GM06990 (cell line): Measurements from ENCODE around the gene ASTL.
A peak's percentile ranks its signal among the peaks of the same experiment; 100 is the strongest.

ENCODE experiments used
- DNase-seq: peaks from one replicate; pipeline ENCODE4 v3.0.0-alpha.2; 2011; ENCODE audit not compliant: insufficient read length; ENCODE audit errors: extremely low read depth
- H3K27me3 ChIP-seq: replicated peaks from 2 replicates; pipeline ENCODE4 v1.6.0; 2011; ENCODE audit warnings: low read length; ENCODE audit not compliant: control insufficient read depth, insufficient read depth
- H3K36me3 ChIP-seq: 2 replicates; pipeline ENCODE4 v1.5.1; 2011; ENCODE audit warnings: low read length; ENCODE audit not compliant: control insufficient read depth, insufficient read depth
- H3K4me3 ChIP-seq: replicated peaks from 2 replicates; pipeline ENCODE4 v1.5.1; 2011; ENCODE audit warnings: low read depth, mild to moderate bottlenecking, control low read depth, low read length
- TF ChIP-seq, protein P1 (sequence below): IDR thresholded peaks from 2 replicates; pipeline ENCODE4 v1.5.1; 2011; ENCODE audit warnings: low read length, control low read depth, mild to moderate bottlenecking, inconsistent platforms; ENCODE audit not compliant: insufficient read depth, poor library complexity, severe bottlenecking

Gene ASTL

DNA sequence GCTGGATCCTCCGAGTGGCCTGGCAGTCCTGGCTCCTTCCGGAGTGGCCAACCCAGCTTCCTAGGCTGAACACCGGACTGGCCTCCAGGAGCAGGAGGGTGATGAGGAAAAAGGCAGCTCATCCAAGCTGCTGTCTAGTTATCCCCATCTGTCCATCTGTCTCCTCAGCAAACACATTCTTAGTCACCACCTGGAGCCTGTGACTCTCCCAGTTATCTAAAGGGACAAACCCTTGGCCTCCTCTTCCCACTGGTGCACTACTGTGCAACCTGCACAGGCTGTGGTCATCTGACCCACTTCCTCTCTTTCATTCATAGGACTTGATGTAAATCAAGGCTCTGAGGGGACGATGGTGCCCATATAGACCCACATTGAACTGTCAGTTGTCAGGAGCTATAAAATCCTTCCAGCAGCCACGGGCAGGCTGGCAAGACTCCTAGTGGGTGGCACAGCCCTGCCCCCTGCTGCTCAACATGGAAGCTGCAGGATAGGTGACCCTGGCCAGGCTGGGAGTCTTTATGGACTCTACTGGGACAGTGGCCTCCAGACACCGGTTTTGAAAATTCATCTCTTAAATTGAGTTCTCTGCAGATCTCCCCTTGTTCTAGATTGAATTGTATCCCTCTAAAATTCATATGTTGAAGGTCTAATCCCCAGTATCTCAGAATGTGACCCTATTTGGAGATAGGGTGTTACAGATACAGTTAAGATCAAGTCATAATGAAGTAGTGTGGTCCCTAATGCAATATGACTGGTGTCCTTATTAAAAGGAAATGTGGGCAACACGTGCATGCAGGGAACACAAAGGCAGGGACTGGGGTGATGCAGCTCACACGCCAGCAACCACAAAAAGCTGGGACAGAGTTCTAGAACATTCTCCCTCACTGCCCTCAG lies 36.2 kb upstream of the ASTL start:
- no peaks in the 10 kb centered on the region for H3K36me3 ChIP-seq
- H3K4me3 ChIP-seq, result no peak overlapping the region
- no peaks in the 10 kb centered on the region for H3K27me3 ChIP-seq
- TF ChIP-seq, protein P1, sequence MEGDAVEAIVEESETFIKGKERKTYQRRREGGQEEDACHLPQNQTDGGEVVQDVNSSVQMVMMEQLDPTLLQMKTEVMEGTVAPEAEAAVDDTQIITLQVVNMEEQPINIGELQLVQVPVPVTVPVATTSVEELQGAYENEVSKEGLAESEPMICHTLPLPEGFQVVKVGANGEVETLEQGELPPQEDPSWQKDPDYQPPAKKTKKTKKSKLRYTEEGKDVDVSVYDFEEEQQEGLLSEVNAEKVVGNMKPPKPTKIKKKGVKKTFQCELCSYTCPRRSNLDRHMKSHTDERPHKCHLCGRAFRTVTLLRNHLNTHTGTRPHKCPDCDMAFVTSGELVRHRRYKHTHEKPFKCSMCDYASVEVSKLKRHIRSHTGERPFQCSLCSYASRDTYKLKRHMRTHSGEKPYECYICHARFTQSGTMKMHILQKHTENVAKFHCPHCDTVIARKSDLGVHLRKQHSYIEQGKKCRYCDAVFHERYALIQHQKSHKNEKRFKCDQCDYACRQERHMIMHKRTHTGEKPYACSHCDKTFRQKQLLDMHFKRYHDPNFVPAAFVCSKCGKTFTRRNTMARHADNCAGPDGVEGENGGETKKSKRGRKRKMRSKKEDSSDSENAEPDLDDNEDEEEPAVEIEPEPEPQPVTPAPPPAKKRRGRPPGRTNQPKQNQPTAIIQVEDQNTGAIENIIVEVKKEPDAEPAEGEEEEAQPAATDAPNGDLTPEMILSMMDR, result peak; percentile 95
- peak; percentile 54 for DNase-seq

DNA sequence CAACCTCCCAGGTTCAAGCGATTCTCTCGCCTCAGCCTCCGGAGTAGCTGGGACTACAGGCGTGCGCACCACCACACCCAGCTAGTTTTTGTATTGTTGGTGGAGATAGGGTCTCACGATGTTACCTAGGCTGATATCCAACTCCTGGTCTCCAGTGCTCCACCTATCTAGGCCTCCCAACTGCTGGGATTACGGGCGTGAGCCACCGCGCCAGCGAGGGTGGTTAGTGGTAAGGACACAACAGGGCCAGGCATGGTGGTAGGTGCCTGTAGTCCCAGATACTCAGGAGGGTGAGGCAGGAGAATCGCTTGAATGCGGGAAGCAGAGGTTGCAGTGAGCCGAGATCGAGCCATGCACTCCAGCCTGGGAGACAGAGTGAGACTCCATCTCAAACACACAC lies 33.5 kb upstream of the ASTL start:
- TF ChIP-seq, protein P1, result no peak

DNA sequence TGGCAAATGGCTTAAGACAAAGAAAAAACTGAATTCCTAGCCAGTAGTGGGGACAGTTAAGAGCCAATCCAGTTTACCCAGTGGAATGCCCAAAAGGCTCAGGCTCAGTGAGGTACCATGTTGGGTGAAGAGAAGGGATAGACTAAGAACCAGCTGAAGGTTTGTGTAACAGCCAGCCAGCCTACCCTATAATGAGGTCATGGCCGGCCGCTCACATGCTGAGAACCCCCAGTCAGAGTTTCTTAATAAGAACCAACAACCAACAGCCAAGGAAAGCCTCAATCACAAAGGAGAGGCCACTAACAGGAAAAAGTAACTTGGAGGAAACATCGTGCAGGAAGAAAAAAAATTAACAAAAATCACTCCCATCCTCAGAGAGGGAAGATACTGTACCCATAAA lies 32.3 kb upstream of the ASTL start:
- no peak for DNase-seq
- TF ChIP-seq, protein P1, result no peak
- Histone ChIP-seq H3K4me3 (no peak overlapping the region), H3K27me3 (no peaks in the 10 kb centered on the region), H3K36me3 (no peaks in the 10 kb centered on the region)

More for the DNA sequence above, 33.5 kb upstream of the ASTL start:
- H3K27me3 ChIP-seq, result no peaks in the 10 kb centered on the region
- no peak overlapping the region for H3K4me3 ChIP-seq
- H3K36me3 ChIP-seq, result no peaks in the 10 kb centered on the region
- DNase-seq, result no peak

DNA sequence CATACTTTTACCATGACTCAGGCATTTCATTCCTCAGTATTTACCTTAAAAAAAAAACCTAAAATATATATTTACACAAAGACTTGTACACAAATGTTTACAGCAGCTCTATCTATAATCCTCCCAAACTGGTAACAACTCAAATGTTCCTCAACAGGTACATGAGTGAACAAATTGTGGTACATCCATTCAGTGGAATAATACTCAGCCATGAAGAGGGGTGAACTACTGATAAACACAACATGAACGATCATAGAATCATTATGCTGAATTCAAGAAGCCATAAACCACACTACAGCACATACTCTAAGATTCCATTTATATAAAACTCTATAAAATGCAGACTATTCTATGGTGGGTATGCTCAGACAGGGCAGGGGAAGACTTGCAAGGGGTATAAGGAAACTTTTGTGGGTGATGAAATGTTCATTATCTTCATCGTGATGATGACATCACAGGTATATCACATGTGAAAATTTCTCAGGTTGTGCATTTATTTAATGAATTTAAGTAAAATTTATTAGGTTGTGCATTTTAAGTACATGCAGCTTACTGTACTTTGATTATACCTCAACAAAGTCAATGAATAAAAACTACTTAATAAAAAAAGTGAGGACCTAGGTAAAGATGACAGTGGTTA lies 31.7 kb upstream of the ASTL start:
- Histone ChIP-seq H3K36me3 (no peaks in the 10 kb centered on the region), H3K27me3 (no peaks in the 10 kb centered on the region), H3K4me3 (no peak overlapping the region)
- TF ChIP-seq, protein P1, result no peak
- no peak for DNase-seq

DNA sequence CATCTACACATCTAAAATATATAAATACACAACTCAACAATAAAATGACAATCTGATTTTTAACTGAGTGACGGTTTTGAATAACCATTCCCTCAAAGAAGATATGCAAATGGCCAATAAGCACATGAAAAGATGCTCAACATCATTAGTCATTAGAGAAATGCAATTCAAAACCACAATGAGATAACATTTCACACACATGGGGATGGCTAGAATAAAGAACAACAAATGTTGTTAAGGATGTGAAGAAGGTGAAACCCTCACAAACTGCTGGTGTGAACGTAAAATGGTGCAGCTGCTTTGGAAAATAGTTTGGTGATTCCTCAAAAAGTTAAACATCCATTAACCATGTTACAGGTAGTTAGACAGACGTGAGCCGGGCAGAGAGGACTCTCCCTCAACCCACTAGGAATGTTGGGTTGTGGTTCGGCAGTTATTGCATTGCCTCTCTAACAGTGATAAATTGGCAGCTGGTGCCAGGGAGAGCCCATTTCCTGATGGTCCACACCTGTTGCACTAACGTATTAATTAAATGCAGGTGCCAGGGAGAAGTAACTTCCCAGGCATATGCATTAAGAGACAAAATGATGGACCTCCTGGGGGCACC lies 29.2 kb upstream of the ASTL start:
- H3K36me3 ChIP-seq, result no peaks in the 10 kb centered on the region
- TF ChIP-seq, protein P1, result no peak
- DNase-seq, result no peak
- no peak overlapping the region for H3K4me3 ChIP-seq
- H3K27me3 ChIP-seq, result no peaks in the 10 kb centered on the region
